GM21390 (cell line): ENCODE results near the gene STXBP5.

Experiments used
- ATAC-seq: cut with Tn5 transposase; IDR thresholded peaks from one replicate; pipeline ENCODE4 v1.9.1; 2021; ENCODE audit not compliant: unreplicated experiment

Gene STXBP5

GRCh38 chr6:147429794-147430193 lies 225.6 kb downstream of the STXBP5 start:
- no peak for ATAC-seq

DNA sequence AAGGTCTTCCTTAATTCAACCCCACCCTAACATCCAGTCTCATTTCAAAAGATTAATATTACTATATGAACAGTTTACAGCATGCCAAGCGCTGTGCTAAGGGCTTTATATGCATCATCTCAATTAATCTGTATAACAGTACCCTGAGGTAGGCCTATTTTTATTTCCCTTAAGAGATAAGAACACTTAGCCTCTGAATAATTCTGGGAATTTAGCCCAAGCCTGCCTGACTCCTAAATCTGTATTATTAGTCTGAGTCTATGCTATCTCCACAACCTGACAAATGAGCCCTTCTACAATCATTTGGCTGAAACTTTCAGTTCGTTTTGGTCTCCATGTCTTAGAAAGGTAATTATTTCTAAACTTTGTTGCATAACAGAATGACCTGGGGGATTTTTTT lies 226.6 kb downstream of the STXBP5 start:
- ATAC-seq = no peak

GRCh38 chr6:147434076-147434475 lies 229.9 kb downstream of the STXBP5 start:
- ATAC-seq = no peak

DNA sequence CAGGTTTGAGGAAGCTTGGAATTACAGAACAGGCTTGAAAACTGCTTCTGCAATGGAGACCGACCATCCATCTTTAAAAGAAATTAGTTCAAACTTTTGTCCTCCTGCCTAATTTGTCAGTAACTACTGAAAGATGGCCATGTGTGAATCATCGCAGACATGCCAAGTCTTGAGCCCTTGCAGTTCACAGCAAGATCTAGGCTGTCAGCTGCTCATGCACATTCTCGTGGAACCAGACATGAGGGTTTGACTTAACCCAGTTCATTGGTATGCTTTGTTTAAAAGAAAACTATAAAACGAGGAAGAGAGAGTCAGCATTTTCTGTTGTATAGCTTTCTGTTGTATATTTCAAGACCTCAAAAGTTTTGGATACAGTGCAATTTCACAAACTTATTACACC lies 230.3 kb downstream of the STXBP5 start:
- ATAC-seq = no peak

DNA sequence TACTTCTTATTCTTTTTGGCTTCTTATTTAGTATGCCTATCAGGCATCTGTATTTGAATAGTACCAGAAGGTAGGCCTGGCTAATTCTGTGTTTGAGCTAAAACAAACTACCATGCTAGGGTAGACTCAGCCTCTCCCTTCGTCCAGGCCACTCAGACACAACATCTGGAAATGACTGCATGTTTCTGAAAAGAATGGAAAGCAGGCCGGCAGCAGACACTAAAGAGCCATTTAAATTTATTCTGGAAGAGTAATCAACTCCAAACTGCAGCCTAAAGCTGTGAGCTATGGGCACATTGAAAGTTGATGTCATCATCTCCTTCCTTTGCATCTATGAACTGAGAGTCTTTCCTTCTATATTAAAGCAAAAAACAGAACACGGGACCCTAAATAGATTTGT lies 233.4 kb downstream of the STXBP5 start:
- ATAC-seq = no peak

- ATAC-seq = peak; percentile 84
Measured at GRCh38 chr6:147438758-147439528, 234.7 kb downstream of the STXBP5 start.
